PFSK-1 (cell line): ENCODE results near the gene KIAA0825.

ENCODE experiments used
- FOXP2 ChIP-seq: optimal IDR thresholded peaks from 2 replicates; pipeline ENCODE3; 2011; ENCODE audit warnings: borderline replicate concordance, control low read depth, inconsistent platforms; ENCODE audit not compliant: insufficient read depth; ENCODE audit errors: extremely low read length, extremely low read depth
- POLR2AphosphoS5 ChIP-seq: IDR thresholded peaks from 2 replicates; pipeline ENCODE4 v1.6.1; 2012; ENCODE audit warnings: low read depth, mild to moderate bottlenecking, control low read depth, low read length, moderate library complexity
- REST ChIP-seq, 2 experiments: IDR thresholded peaks; 2 replicates each; pipeline versions ENCODE4 v1.6.1 to v1.8.0; 2011 to 2012; ENCODE audit warnings: low read depth in 2 of 2, low read length in 2 of 2, control low read depth in 1 of 2, inconsistent platforms in 1 of 2, mild to moderate bottlenecking in 1 of 2, moderate library complexity in 1 of 2; ENCODE audit not compliant: insufficient read depth in 1 of 2
- SIN3A ChIP-seq: IDR thresholded peaks from 2 replicates; pipeline ENCODE4 v1.6.1; 2012; ENCODE audit warnings: mild to moderate bottlenecking, low read length, moderate library complexity, borderline replicate concordance; ENCODE audit not compliant: insufficient read depth
- TAF1 ChIP-seq: IDR thresholded peaks from 2 replicates; pipeline ENCODE4 v1.6.1; 2012; ENCODE audit warnings: low read length, control low read depth, borderline replicate concordance; ENCODE audit not compliant: insufficient read depth

KIAA0825 gene

DNA sequence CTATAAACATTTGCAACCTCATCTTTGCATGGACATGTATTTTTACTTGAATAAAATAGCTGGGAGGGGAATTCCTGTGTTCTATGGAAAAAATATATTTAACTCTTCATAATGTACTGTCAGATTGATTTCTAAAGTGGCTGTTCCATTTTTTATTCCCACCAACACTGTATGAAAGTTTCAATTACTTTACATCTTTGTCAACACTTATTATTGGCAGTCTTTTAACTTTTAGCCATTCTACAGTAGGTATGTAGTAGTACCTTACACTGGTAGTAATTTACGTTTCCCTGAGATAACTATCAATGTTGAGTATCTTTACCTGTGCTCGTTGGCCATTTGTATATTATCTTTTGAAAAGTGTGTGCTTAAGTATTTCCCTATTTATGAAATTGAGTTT is 429.7 kb downstream of the KIAA0825 start:
- TF ChIP-seq POLR2AphosphoS5 (no peak), REST (IDR thresholded peaks at IDR 0.05; ENCODE audit: insufficient read depth in 1 of 2, low read depth in 2 of 2, low read length in 2 of 2) (no peak), FOXP2 (no peak), SIN3A (no peak), TAF1 (no peak)

GRCh38 chr5:94184870-94185269 is 433.5 kb downstream of the KIAA0825 start:
- TF ChIP-seq POLR2AphosphoS5 (no peak), SIN3A (no peak), TAF1 (no peak), FOXP2 (no peak), REST (IDR thresholded peaks at IDR 0.05; ENCODE audit: insufficient read depth in 1 of 2, low read depth in 2 of 2, low read length in 2 of 2) (no peak)

- TF ChIP-seq FOXP2 (no peak), POLR2AphosphoS5 (no peak), REST (IDR thresholded peaks at IDR 0.05; ENCODE audit: insufficient read depth in 1 of 2, low read depth in 2 of 2, low read length in 2 of 2) (no peak), TAF1 (no peak), SIN3A (no peak)
These were observed 436.5 kb downstream of the KIAA0825 start for GRCh38 chr5:94181895-94182294.

- TF ChIP-seq POLR2AphosphoS5, result no peak
- no peak for TF ChIP-seq TAF1
- TF ChIP-seq SIN3A, result no peak
- TF ChIP-seq FOXP2, result no peak
- no peak for TF ChIP-seq REST (IDR thresholded peaks at IDR 0.05; ENCODE audit: insufficient read depth in 1 of 2, low read depth in 2 of 2, low read length in 2 of 2)
These were observed 437.6 kb downstream of the KIAA0825 start for GRCh38 chr5:94180761-94181160.

DNA sequence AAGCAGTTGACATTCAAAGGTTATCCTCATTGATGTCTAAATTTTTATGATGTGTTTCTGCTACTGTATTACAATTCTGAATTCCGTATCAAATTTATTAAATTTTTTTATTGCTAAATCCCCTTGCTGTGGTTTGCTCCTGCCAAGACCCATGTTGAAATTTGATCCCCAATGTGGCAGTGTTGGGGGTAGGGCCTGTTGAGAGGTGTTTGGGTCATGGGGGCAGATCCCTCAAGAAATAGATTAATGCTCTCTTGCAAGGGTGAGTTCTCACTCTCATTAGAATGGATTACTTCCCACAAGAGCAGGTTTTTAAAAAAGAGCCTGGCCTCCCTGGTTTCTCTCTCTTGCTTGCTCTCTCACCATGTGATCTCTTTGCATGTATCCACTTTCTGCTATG is 442.5 kb downstream of the KIAA0825 start:
- TF ChIP-seq FOXP2 (no peak), POLR2AphosphoS5 (no peak), TAF1 (no peak), REST (IDR thresholded peaks at IDR 0.05; ENCODE audit: insufficient read depth in 1 of 2, low read depth in 2 of 2, low read length in 2 of 2) (no peak), SIN3A (no peak)
